Testis (tissue), 3 donors: ENCODE measurements around the gene PA2G4. TPM values are rescaled to one million over a fixed set of nuclear protein-coding genes. Genes with fewer than 3 reads are reported as not detected.

Source experiments
- DNase-seq: peaks from one replicate; pipeline ENCODE4 v3.0.0-alpha.2; 2019
- H3K27ac ChIP-seq, 2 donors: fragments of 200-600 bp; sonication (generic); one replicate each; pipeline ENCODE4 v1.5.1; 2019
- H3K27me3 ChIP-seq: fragments of 200-600 bp; sonication (generic); one replicate; pipeline ENCODE4 v1.5.1; 2019
- H3K36me3 ChIP-seq: fragments of 200-600 bp; sonication (generic); one replicate; pipeline ENCODE4 v1.5.1; 2017; ENCODE audit warnings: low read depth; ENCODE audit errors: missing control alignments
- H3K4me1 ChIP-seq: fragments of 200-600 bp; sonication (generic); one replicate; pipeline ENCODE4 v1.5.1; 2019
- H3K4me3 ChIP-seq, 2 donors: fragments of 200-600 bp; sonication (generic); one replicate each; pipeline ENCODE4 v1.5.1; 2017 to 2019
- H3K9me3 ChIP-seq: fragments of 200-600 bp; sonication (generic); one replicate; pipeline ENCODE4 v1.5.1; 2017
- CTCF ChIP-seq, 3 experiments: fragments of 450-650 bp in 2 of 3; fragments of 200-600 bp in 1 of 3; sonication (generic) in 1 of 3; IDR thresholded peaks; one replicate each; pipeline ENCODE4 v1.5.1; 2016 to 2019; ENCODE audit warnings: antibody characterized with exemption in 3 of 3, mild to moderate bottlenecking in 2 of 3, moderate library complexity in 1 of 3
- POLR2A ChIP-seq: fragments of 450-650 bp; IDR thresholded peaks from one replicate; pipeline ENCODE4 v1.6.1; 2017; ENCODE audit warnings: antibody characterized with exemption, mild to moderate bottlenecking, moderate library complexity
- WGBS, 2 donors: methylation state at CpG; one replicate each; pipeline ENCODE4 v1.1.5; 2018; 5-methylcytosine and 5-hydroxymethylcytosine counted together
- intact Hi-C: fragments of 100-400 bp; cut with DNase I; formaldehyde crosslinking; loops from one replicate; pipeline ENCODE4 v1.15.1; 2023; ENCODE audit warnings: low total_unique reads
- polyA plus RNA-seq: library from polyadenylated mRNA; stranded (reverse); fragments of 350-450 nt; fragmentation: Illumina TruSeq; extraction: RNeasy Lipid Tissue Mini Kit (QIAGEN cat#74804); gene quantifications from one replicate; pipeline ENCODE4 v1.2.3, GENCODE V29; 2014; ENCODE audit warnings: low read depth, low replicate concordance; ENCODE audit not compliant: insufficient read depth
- total RNA-seq, 2 donors: library from RNA; depleted of rRNA; stranded (reverse); fragments of >200 nt; gene quantifications; one replicate each; pipeline ENCODE4 v1.2.3, GENCODE V29; 2016

Gene PA2G4
- total and polyA plus RNA-seq, 3 donors from 2014 or later, result 61.0 to 190 (median 81.4) TPM

GRCh38 chr12:56158926-56159461 lies 54.6 kb downstream of the PA2G4 start:
- peaks cover 33% of the 10 kb centered on the region for H3K4me1 ChIP-seq
- 12 to 21% methylated on average over 6 of the region's 6 CpGs for WGBS, 2 donors
- H3K9me3 ChIP-seq, result no peaks in the 10 kb centered on the region
- peak; percentile 90 for DNase-seq
- no peaks in the 10 kb centered on the region for H3K27me3 ChIP-seq
- peak overlapping the region; percentile 98 to 99 for H3K27ac ChIP-seq
- peak overlapping the region; percentile 76 to 85 for H3K4me3 ChIP-seq
- intact Hi-C loops, result no loop called here
- TF ChIP-seq POLR2A, result peak; percentile 14
- no peak for TF ChIP-seq CTCF (IDR thresholded peaks at IDR 0.05)
- H3K36me3 ChIP-seq, result no peaks in the 10 kb centered on the region

- Histone ChIP-seq H3K36me3 (no peaks in the 10 kb centered on the region), H3K27me3 (no peaks in the 10 kb centered on the region), H3K4me3 (peak overlapping the region; percentile 76 to 85), H3K4me1 (peaks cover 33% of the 10 kb centered on the region), H3K9me3 (no peaks in the 10 kb centered on the region), H3K27ac (peak overlapping the region; percentile 98 to 99)
- no peak for DNase-seq
- TF ChIP-seq CTCF (IDR thresholded peaks at IDR 0.05), result no peak
- 34 to 41% methylated on average over 8 of the region's 8 CpGs for WGBS, 2 donors
- intact Hi-C loops, result loop anchor here (5.0 kb wide), 1 partner anchor 32 kb away; the partner anchor contains the start of gene ESYT1
These were observed 55.3 kb downstream of the PA2G4 start for GRCh38 chr12:56159482-56160192.

- Histone ChIP-seq H3K27ac (peak overlapping the region; percentile 98 to 99), H3K27me3 (no peaks in the 10 kb centered on the region), H3K36me3 (no peaks in the 10 kb centered on the region), H3K4me1 (peaks cover 33% of the 10 kb centered on the region), H3K4me3 (peak overlapping the region; percentile 76 to 85), H3K9me3 (no peaks in the 10 kb centered on the region)
- no peak for TF ChIP-seq POLR2A
- TF ChIP-seq CTCF (IDR thresholded peaks at IDR 0.05), result no peak
- WGBS, 2 donors, result 40 to 49% methylated on average over 7 of the region's 7 CpGs
- DNase-seq, result no peak
- intact Hi-C loops, result loop anchor here (5.0 kb wide), 1 partner anchor 33 kb away; the partner anchor contains the start of gene ESYT1
These were observed 55.9 kb downstream of the PA2G4 start for GRCh38 chr12:56160193-56160763.

- intact Hi-C loops, result loop anchor here (5.0 kb wide), 1 partner anchor 34 kb away; the partner anchor contains the start of gene ESYT1
- Histone ChIP-seq H3K4me1 (peaks cover 33% of the 10 kb centered on the region), H3K4me3 (peak overlapping the region in 1 of 2 donors; percentile 85), H3K36me3 (no peaks in the 10 kb centered on the region), H3K27ac (peak overlapping the region in 1 of 2 donors; percentile 98), H3K9me3 (no peaks in the 10 kb centered on the region), H3K27me3 (no peaks in the 10 kb centered on the region)
- TF ChIP-seq POLR2A, result no peak
- TF ChIP-seq CTCF (IDR thresholded peaks at IDR 0.05), result no peak
- 63% methylated on average over 11 of the region's 11 CpGs for WGBS, 2 donors
- DNase-seq, result no peak
These were observed 56.7 kb downstream of the PA2G4 start for GRCh38 chr12:56160894-56161689.
